Stimulated activated CD4-positive, alpha-beta T cell treated with anti-CD3 and anti-CD28 coated beads, Interleukin-1b, Interleukin-23, amount 100 ng/mL, for 48 hours (primary cell): ENCODE results near the gene G0S2.

Experiments
- DNase-seq: peaks from one replicate; pipeline ENCODE4 v3.0.0-alpha.2; 2020

The G0S2 gene

DNA sequence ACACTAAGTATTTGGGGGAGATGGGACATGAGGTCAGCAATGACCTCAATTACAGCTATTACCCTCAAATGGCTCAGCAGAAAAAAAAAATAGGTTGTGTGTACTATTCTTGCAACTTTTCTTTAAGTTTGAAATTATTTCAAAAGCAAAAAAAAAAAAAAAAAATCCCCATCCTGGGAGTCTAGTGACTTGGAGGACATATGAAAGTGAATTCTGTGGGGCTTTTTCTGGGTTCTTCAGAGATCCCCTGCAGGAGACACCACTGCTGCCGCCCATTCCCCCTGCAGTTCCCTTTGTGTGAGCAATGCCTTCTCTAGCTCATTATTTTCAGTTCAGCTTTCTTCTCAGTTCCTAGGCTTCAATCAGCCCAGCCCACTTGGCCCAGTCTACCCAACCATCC lies 46.1 kb downstream of the G0S2 start:
- no peak for DNase-seq

GRCh38 chr1:209723265-209723664 lies 48.1 kb downstream of the G0S2 start:
- DNase-seq, result no peak

DNA sequence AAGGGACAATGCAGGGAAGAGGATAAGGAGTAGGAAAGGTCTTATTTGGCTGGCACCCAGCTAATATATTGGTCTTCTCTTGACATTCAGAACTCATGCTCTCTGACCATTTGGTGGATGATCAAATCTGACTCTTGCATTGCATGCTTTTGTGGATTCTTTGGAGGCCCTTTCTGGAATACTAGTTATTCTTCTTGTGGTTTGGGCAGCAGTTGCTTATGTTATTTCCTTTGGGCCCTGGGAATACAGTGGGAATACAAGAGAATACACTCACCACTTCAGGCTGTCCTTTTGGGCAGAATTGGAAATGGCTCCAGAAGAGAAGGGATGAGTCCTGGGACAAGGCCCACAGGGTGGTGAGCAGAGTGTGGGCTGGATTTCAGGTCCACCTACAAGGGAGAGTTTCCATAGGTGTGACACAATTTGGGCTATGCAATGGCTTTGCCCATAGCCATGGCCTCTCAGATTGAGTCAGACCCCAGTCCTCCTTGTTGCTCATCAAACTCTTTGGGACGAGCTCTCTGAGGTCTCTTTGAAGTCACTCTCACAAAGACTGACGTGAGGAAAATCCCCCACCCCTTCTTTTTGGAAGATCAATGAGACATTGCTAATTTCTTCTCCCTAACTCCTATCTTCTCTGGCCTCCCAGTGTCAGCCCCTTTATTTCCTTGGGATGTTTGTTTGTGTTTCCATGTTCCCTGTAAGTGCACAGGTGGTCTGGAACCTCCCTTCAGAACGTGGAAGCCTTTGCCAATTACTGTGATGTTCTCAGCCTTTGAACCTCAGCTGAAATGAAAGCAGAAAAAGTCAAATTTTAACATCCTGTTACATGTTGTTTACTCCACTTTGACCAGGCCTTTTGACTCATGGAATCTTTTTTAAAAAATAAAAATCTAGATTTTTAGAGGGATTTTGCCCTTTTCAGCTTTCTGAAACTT lies 48.8 kb downstream of the G0S2 start:
- DNase-seq, result peak; percentile 67
